SU-DHL-6 (cell line): ENCODE measurements around the gene HLA-A.

Experiments
- H2AFZ ChIP-seq: fragments of 200-600 bp; sonication (generic); 2 replicates; pipeline ENCODE4 v1.6.1; 2014; ENCODE audit warnings: low read depth, mild to moderate bottlenecking, moderate library complexity, mixed read lengths, antibody characterized with exemption, low read length; ENCODE audit not compliant: severe bottlenecking
- H3F3A ChIP-seq: fragments of 200-600 bp; shearing (Covaris generic); 2 replicates; pipeline ENCODE4 v1.6.0; 2016; ENCODE audit warnings: antibody characterized with exemption, mild to moderate bottlenecking; ENCODE audit not compliant: insufficient read depth
- H3K27ac ChIP-seq: fragments of 200-600 bp; sonication (generic); 2 replicates; pipeline ENCODE4 v1.5.1; 2016; ENCODE audit warnings: low read depth, mild to moderate bottlenecking, low read length, moderate library complexity, mixed read lengths
- H3K27me3 ChIP-seq: fragments of 200-600 bp; sonication (generic), shearing (Covaris generic); 2 replicates; pipeline ENCODE4 v1.6.0; 2014; ENCODE audit warnings: mild to moderate bottlenecking, low read length
- H3K36me3 ChIP-seq: fragments of 200-600 bp; sonication (generic); 2 replicates; pipeline ENCODE4 v1.6.1; 2014; ENCODE audit warnings: mild to moderate bottlenecking, low read length, mixed read lengths
- H3K4me2 ChIP-seq: fragments of 300-600, 200-600 bp; shearing (Covaris generic), sonication (generic); 2 replicates; pipeline ENCODE4 v1.6.0; 2014; ENCODE audit warnings: low read length, low read depth, mild to moderate bottlenecking; ENCODE audit not compliant: poor library complexity, severe bottlenecking
- H3K4me3 ChIP-seq: fragments of 200-600 bp; sonication (generic); 2 replicates; pipeline ENCODE4 v1.5.1; 2014; ENCODE audit warnings: antibody characterized with exemption, low read length, mild to moderate bottlenecking, mixed read lengths; ENCODE audit not compliant: insufficient read depth, poor library complexity, severe bottlenecking
- H3K79me2 ChIP-seq: fragments of 200-600 bp; sonication (generic); 2 replicates; pipeline ENCODE4 v1.6.1; 2014; ENCODE audit warnings: mild to moderate bottlenecking, low read length, moderate library complexity; ENCODE audit not compliant: insufficient read depth
- H3K9ac ChIP-seq: fragments of 200-600 bp; sonication (generic); 2 replicates; pipeline ENCODE4 v1.7.0; 2014; ENCODE audit warnings: mild to moderate bottlenecking, low read length
- H3K9me2 ChIP-seq: fragments of 200-600 bp; sonication (generic); replicated peaks from 2 replicates; pipeline ENCODE4 v1.6.1; 2014; ENCODE audit warnings: low read length; ENCODE audit not compliant: insufficient read depth
- H3K9me3 ChIP-seq: fragments of 200-600 bp; sonication (generic); 2 replicates; pipeline ENCODE4 v1.6.1; 2014; ENCODE audit warnings: low read length, mixed read lengths; ENCODE audit not compliant: insufficient read depth
- H4K20me1 ChIP-seq: fragments of 200-600 bp; sonication (generic); 2 replicates; pipeline ENCODE4 v1.6.1; 2014; ENCODE audit warnings: low read depth, mild to moderate bottlenecking, antibody characterized with exemption, low read length, moderate library complexity, mixed read lengths
- EZH2phosphoT487 ChIP-seq: fragments of 200-600 bp; sonication (generic), shearing (Covaris generic); conservative IDR thresholded peaks from 2 replicates; pipeline ENCODE4 v1.6.1; 2018; ENCODE audit warnings: mild to moderate bottlenecking, antibody characterized with exemption, low read length, moderate library complexity, mixed read lengths
- TF ChIP-seq, protein P1 (sequence below): fragments of 200-600 bp; sonication (generic); IDR thresholded peaks from one replicate; pipeline ENCODE4 v1.5.1; 2017; ENCODE audit warnings: antibody characterized with exemption, mild to moderate bottlenecking, low read length, moderate library complexity; ENCODE audit not compliant: insufficient read depth, poor library complexity, severe bottlenecking

Gene HLA-A

DNA sequence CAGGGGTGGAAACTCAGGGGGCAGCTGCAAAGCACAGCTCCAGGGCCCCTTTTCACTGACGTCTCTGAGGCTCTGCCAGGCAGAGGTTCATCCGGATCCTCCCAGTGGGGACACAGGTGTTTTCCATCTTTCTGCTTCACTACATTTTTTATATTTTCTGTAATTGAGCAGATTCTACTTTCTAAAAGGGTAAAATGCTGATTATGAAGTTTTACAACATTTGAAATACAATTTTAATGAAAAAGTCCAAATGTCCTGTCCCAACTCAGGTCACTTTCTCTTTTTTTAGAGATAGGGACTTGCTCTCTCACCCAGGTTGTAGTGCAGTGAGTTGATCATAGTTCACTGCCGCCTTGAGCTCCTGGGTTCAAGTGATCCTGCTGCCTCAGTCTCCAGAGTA is 41.9 kb downstream of the HLA-A start:
- no peaks in the 10 kb centered on the region for H3K79me2 ChIP-seq
- no peak for TF ChIP-seq EZH2phosphoT487
- TF ChIP-seq, protein P1, sequence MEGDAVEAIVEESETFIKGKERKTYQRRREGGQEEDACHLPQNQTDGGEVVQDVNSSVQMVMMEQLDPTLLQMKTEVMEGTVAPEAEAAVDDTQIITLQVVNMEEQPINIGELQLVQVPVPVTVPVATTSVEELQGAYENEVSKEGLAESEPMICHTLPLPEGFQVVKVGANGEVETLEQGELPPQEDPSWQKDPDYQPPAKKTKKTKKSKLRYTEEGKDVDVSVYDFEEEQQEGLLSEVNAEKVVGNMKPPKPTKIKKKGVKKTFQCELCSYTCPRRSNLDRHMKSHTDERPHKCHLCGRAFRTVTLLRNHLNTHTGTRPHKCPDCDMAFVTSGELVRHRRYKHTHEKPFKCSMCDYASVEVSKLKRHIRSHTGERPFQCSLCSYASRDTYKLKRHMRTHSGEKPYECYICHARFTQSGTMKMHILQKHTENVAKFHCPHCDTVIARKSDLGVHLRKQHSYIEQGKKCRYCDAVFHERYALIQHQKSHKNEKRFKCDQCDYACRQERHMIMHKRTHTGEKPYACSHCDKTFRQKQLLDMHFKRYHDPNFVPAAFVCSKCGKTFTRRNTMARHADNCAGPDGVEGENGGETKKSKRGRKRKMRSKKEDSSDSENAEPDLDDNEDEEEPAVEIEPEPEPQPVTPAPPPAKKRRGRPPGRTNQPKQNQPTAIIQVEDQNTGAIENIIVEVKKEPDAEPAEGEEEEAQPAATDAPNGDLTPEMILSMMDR = no peak

DNA sequence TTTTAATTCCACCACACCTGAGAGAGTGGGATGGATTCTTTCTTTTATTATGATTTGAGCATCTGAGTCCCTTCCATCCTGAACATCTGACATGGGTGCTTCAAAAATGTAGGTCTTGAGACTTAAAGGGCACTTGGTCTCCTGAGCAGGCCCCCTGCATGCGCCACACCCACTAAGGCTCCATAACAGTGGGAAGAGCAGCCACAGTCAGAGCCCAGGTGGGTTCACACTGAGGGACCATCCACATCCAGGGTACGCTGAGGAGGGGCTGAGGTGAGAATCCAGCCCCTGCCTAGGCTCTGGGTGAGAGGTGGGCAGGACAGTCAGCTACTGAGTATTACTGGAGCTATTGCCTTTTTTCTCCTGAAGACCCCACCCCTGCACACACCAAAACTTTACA is 42.7 kb downstream of the HLA-A start:
- Histone ChIP-seq H3F3A (no peaks in the 10 kb centered on the region), H3K9me2 (no peaks in the 10 kb centered on the region), H3K9ac (no peak overlapping the region), H3K36me3 (no peaks in the 10 kb centered on the region), H2AFZ (no peak overlapping the region), H3K79me2 (no peaks in the 10 kb centered on the region), H3K4me3 (no peak overlapping the region), H3K27me3 (no peaks in the 10 kb centered on the region), H3K9me3 (no peaks in the 10 kb centered on the region), H3K27ac (no peak overlapping the region), H4K20me1 (no peaks in the 10 kb centered on the region), H3K4me2 (no peak overlapping the region)
- no peak for TF ChIP-seq EZH2phosphoT487
- TF ChIP-seq, protein P1 = no peak

More for the DNA sequence above, 41.9 kb downstream of the HLA-A start:
- no peaks in the 10 kb centered on the region for H3K9me3 ChIP-seq
- H3K36me3 ChIP-seq = no peaks in the 10 kb centered on the region
- no peaks in the 10 kb centered on the region for H4K20me1 ChIP-seq
- H3K27me3 ChIP-seq = no peaks in the 10 kb centered on the region
- H3K4me2 ChIP-seq = no peak overlapping the region
- no peaks in the 10 kb centered on the region for H3F3A ChIP-seq
- H3K4me3 ChIP-seq = no peak overlapping the region
- no peak overlapping the region for H2AFZ ChIP-seq
- H3K9ac ChIP-seq = no peak overlapping the region
- H3K27ac ChIP-seq = no peak overlapping the region
- H3K9me2 ChIP-seq = no peaks in the 10 kb centered on the region

DNA sequence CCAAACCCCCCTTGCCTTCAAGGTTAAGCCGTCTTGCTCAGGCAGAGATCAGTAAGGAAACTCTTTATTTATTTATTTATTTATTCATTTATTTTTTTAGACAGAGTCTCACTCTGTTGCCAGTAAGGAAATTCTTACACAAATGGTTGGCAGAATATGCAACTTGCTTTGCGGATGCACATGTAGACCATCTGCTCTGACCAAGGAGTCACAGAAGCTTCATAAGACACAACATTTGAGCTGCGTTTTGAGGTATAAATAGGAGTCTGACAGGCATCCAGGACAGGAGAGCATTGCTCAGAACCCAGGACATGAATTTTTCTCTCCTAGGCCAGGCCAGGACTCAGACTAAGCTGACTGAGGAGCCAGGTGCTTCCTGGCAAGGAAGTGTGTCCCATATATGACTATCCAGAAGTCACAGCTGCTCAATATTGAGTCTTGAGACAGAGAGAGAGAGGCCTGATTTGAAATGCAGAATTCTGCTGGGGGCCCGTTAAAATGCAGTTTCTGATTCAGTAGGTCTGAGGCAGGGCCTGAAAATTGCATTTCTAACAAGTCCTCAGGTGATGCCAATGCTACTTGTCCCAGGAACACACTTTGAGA is 43.9 kb downstream of the HLA-A start:
- no peak for TF ChIP-seq EZH2phosphoT487
- TF ChIP-seq, protein P1 = no peak
- no peaks in the 10 kb centered on the region for H3K79me2 ChIP-seq
- H3K4me3 ChIP-seq = no peak overlapping the region
- no peak overlapping the region for H2AFZ ChIP-seq
- no peaks in the 10 kb centered on the region for H3K27me3 ChIP-seq
- H3K9ac ChIP-seq = no peak overlapping the region
- H4K20me1 ChIP-seq = no peaks in the 10 kb centered on the region
- H3K27ac ChIP-seq = no peak overlapping the region
- H3F3A ChIP-seq = no peaks in the 10 kb centered on the region
- no peak overlapping the region for H3K4me2 ChIP-seq
- no peaks in the 10 kb centered on the region for H3K9me3 ChIP-seq
- no peaks in the 10 kb centered on the region for H3K9me2 ChIP-seq
- H3K36me3 ChIP-seq = no peaks in the 10 kb centered on the region

DNA sequence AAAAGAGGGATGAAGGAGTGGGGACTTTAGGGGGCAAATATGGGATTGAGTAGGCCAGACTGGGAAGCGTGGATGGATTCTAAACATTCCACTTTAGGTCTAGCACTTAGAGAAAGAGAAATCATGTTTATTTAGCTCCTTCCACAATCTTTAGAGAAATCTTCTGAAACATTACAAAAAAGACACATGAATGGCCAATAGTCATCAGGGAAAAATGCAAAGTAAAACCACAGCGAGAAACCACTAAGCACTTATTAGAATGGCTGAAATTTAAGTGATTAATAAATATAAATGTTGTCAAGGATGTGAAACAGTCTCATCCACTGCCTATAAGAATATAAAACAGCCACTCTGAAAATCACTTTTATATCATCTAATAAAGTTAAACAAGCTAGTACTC is 46.9 kb downstream of the HLA-A start:
- no peaks in the 10 kb centered on the region for H4K20me1 ChIP-seq
- no peaks in the 10 kb centered on the region for H3K9me3 ChIP-seq
- TF ChIP-seq, protein P1 = no peak
- TF ChIP-seq EZH2phosphoT487 = no peak
- H3K27me3 ChIP-seq = no peaks in the 10 kb centered on the region
- no peak overlapping the region for H3K4me2 ChIP-seq
- no peak overlapping the region for H3K4me3 ChIP-seq
- H3K27ac ChIP-seq = no peak overlapping the region
- no peaks in the 10 kb centered on the region for H3K9me2 ChIP-seq
- H3K9ac ChIP-seq = no peak overlapping the region
- no peaks in the 10 kb centered on the region for H3K36me3 ChIP-seq
- H3K79me2 ChIP-seq = no peaks in the 10 kb centered on the region
- H2AFZ ChIP-seq = no peak overlapping the region
- no peaks in the 10 kb centered on the region for H3F3A ChIP-seq
